Activated gamma-delta T cell treated with anti-CD3 and anti-CD28 coated beads, Interleukin-2, amount 50 U/mL, for 16 hours (primary cell): ENCODE measurements around the gene KRT77.
"Not testable (repeated sequence)": the region's sequence is repeated elsewhere in the genome, so short reads cannot be mapped to it uniquely, and the experiment has no call there.

Experiments
- DNase-seq: peaks from one replicate; pipeline ENCODE4 v3.0.0-alpha.2; 2020; ENCODE audit warnings: low read depth

KRT77 gene

DNA sequence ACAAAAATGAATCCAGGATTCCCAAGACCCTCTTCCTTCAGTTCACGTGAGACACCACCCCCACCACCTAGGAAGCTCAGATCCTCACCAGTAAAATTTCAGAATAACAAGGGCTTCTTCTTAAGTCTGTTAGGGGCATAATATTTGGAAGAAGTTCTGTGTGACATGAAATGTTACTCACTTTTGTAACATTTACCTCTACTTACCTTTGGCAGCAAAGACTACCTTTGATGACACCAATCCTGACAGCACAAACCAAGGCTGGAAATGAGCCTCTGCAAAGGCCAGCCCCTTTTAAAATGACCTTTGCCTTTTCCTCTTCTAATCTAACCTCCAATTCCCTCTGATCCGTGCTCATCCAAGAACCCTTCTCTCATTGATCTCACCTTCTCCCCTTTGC, 19.4 kb upstream of the KRT77 start:
- no peak for DNase-seq

GRCh38 chr12:52721838-52722470, 18.6 kb upstream of the KRT77 start:
- DNase-seq, result no peak

GRCh38 chr12:52720365-52720886, 17.1 kb upstream of the KRT77 start:
- DNase-seq, result no peak

DNA sequence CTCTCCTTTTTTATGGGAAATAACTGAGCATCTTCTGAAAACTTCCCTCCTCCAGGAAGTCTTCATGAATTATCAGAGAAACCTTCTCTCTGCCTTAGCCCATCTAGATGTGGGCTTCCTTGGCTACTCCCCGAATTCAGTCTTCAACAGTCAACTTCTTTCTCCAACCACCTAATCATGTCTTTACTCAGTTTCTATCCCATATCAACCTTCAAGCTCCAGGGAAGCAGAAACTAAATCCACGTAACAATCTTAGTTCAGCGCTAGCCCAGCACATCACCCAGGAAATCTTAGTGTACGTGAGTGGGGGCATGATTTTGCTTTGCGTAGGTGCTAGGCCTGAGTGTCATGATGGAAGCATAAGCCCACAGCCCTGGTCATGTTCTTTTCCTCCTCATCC, 12.7 kb upstream of the KRT77 start:
- DNase-seq, result no peak

GRCh38 chr12:52715416-52715815, 12.1 kb upstream of the KRT77 start:
- DNase-seq, result no peak

DNA sequence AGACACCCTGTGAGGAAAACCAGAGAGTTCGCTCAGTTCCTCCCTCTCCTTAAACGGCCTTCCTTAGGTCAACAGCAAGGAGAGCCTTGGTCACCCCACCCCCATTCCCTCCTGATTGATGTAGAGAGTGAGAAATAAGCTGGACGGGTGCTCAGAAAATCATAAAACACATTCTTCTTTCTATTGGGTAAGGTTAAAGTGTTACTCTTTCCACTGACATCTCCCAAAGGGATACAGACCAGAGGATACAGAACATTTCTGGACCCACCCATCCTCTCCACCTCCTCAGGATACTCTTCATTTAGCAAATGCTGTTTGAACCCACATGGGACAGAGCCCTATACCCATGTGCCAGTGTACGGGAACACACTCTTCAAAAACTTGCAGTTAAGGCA, 11.6 kb upstream of the KRT77 start:
- no peak for DNase-seq

GRCh38 chr12:52713960-52714886, 10.9 kb upstream of the KRT77 start:
- no peak for DNase-seq

DNA sequence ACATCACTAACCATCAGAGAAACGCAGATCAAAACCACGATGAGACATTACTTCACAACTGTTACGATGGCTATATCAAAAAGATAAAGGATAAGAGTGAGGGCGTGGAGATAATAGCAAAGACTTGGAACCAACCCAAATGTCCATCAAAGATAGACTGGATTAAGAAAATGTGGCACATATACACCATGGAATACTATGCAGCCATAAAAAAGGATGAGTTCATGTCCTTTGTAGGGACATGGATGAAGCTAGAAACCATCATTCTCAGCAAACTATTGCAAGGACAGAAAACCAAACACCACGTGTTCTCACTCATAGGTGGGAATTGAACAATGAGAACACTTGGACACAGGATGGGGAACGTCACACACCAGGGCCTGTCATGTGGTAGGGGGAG, 8.8 kb upstream of the KRT77 start:
- not testable (repeated sequence) for DNase-seq

- DNase-seq, result no peak
Observed at GRCh38 chr12:52710730-52711129, 7.4 kb upstream of the KRT77 start.

DNA sequence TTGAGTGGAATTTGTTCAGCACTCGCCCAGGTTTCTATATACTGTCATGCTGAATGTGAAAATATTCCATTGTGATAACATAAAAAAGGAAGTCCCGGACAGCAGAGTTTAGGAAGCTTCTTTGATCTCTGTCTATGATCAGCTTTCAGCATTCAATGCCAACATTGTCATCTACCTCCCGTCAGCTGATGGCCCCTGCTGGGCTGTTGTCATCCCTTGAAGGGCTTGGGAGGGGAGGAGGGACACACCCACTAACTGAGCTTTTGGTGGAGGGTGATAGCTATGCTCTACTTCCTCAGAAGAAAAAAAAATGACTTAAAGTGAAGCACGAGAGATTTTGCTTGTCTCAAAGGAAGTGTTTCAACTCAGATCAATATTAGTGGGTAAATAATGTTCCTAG, 4.7 kb upstream of the KRT77 start:
- DNase-seq, result no peak

DNA sequence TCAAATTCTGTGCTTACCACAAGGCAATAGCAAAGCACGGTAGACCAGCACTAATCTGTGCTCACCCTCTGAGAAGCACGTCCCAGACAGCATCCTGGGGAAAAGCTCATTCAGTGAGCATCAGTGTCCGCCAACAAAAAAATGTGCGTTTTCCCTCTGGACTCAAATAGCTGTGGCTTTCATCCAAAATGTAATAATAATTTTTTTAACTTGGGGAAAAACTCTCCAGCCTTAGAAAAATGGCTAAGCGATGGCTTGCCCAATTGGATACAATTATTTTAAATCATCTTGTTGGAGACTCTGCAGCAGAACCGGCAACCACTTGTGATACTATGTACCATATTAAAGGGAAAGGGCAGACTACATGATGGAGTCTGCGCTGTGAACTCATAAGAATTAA, 1.1 kb upstream of the KRT77 start:
- DNase-seq, result no peak

DNA sequence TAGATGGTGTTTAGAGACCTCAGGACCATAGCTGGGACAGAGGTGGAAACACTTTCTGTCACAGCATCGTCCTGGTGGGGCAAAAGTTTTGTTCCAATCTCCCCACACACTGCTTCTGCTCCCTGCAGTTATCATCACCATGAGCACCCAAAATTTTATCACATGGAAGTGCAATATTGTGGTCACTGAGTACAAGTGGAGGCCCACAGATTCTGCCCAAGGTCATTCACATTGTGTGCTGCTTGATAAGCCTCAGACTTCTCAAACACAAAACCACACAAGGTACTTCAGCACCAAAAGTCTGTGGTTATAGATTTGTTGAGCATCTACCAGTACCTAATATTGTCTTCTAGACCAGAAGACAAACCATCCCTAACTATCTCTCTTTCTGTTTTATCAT, 554 bp upstream of the KRT77 start:
- DNase-seq, result no peak

DNA sequence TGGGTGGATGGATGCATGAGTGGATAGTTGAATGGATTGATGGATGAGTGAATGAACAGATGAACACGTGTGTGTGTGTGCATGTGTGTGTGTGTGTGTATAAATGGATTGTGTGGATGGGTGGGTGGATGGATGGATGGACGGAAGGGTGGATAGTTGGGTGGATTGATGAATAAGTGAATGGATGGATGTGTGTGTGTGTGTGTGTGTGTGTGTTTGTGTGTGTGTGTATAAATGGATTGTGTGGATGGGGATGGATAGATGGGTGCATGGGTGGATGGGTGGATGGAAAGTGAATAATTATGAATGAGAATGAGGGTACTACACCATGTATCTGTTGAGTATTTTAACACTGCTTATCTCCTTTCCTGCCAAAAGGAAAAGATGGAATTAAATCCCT, 986 bp downstream of the KRT77 start:
- no peak for DNase-seq

- DNase-seq, result no peak
Observed at GRCh38 chr12:52701281-52701680, 2.0 kb downstream of the KRT77 start.

DNA sequence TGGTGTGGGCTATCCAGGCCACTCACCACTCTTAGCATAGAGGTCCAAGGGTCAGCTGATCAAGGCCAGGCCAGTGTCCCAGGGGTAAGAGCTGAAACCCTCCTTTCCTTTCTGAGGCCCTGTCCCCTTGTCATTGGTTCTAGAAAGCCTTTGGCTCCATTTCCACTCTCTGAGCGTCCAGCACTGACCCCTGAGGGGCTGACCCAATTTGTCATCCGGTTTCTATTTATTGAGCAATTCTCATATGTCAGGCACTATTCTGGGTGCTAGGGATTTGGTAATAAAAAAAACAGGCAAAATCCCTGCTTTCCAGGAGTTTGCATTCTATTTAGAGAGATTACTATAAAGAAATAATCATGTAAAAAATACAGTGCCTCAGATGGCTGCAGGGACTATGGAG, 3.4 kb downstream of the KRT77 start:
- no peak for DNase-seq

DNA sequence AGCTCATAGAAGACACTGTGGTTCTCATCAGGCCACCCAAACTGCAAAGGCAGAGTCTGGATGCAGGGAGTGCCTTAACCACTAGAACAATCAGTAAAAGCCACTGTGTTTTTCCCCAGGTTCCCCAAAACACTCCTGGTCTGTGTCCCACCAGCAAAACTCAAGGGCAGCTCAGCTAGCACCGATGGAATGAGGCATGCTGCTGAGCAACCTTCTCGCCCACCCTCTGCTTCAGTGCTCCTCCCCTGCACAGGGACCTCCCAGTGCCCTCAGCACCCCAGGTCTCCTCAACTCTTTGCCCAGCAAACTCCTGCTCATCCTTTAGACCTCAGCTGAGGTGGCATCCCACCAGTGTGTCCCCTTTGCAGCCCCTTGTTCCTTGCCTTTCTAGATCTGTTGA, 4.0 kb downstream of the KRT77 start:
- no peak for DNase-seq

DNA sequence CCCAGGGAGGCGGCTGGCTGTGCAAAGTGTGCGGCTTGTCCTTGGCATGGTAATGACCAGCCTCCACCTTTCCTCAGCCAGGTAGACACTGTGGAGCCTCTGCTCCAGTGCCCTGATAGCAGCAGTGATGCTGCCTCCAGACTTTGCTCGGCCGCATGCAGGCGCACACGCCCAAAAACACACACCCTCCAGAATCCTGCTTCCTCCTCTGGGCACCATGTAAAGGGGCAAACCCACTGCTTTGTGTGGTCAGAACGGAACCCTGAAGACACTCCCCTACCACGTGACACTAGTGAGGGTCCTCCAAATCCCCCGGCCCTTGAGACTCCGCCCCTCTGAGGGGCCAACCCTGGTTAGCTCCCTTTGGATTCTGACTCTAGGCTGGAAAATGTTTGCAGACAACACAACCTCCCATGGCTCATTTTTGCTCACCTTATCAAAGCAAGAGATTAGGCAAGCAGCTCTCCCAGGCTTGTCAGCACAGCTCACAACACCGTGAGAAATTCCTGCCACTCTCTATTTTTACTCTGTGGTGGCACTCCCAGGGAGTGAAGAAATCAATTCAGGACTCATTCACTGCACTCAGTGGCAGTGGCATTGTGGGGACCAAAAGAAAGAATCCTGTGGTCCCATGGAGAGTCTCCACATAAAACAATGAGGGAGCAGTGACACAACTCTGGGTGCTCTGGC, 4.5 kb downstream of the KRT77 start:
- no peak for DNase-seq

DNA sequence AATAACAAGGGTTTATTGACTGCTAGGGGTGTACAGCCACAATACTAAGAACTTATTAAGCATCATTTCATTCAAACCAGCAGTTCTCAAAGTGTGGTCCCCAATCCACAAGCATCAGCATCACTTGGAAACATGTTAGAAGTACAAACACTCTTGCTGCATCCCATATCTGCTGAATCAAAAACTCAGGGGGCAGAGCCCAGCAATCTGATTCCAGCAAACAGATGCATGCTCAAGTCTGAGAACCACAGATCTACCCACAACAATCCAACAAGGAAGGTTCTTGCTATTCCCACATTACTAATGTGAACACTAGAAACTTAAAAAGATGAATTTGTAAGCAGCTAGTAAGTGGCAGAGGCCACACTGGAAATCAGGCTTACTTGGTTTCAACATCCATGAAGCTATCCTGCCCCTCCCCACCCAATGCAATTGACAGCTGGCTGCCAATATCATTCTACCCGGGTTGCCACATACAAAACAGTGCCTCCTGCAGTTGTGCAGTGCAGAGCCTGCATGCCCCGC, 6.2 kb downstream of the KRT77 start:
- no peak for DNase-seq

GRCh38 chr12:52696588-52696987, 6.7 kb downstream of the KRT77 start:
- no peak for DNase-seq

GRCh38 chr12:52695039-52695438, 8.3 kb downstream of the KRT77 start:
- no peak for DNase-seq

DNA sequence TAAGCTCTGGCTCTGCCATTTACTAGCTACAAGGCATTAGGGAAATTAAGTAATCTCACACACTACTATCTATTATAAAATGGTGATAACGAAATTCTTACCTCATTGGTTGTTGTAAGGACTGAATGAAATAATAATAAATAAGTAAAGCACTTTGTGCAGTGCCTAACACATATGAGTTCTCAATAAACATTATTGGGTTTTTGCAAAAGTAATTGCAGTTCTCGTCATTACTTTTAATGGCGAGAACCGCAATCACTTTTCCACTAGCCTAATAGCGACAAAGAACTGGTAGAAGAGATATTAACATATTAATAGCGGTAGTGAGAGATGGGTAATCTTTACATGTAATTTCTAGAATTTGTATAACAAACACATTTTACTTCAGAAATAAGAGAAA, 9.2 kb downstream of the KRT77 start:
- DNase-seq, result no peak

GRCh38 chr12:52693261-52693660, 10.1 kb downstream of the KRT77 start:
- DNase-seq, result no peak

GRCh38 chr12:52692254-52692653, 11.1 kb downstream of the KRT77 start:
- DNase-seq, result no peak
